HG03521 (cell line): Measurements from ENCODE around the gene SPPL2B.

Experiments
- ATAC-seq: cut with Tn5 transposase; IDR thresholded peaks from one replicate; pipeline ENCODE4 v1.9.1; 2021; ENCODE audit warnings: mild to moderate bottlenecking, moderate library complexity; ENCODE audit not compliant: unreplicated experiment

Gene SPPL2B

GRCh38 chr19:2353159-2353886 is 24.8 kb downstream of the SPPL2B start:
- no peak for ATAC-seq

GRCh38 chr19:2353887-2354592 is 25.6 kb downstream of the SPPL2B start:
- ATAC-seq = no peak

GRCh38 chr19:2354670-2355069 is 26.2 kb downstream of the SPPL2B start:
- no peak for ATAC-seq

GRCh38 chr19:2355168-2356035 is 26.9 kb downstream of the SPPL2B start:
- no peak for ATAC-seq

- no peak for ATAC-seq
Measured at GRCh38 chr19:2356036-2356646, 27.7 kb downstream of the SPPL2B start.

GRCh38 chr19:2357279-2358206 is 29.1 kb downstream of the SPPL2B start:
- no peak for ATAC-seq

- ATAC-seq = no peak
Measured at GRCh38 chr19:2358548-2359173, 30.2 kb downstream of the SPPL2B start.

- no peak for ATAC-seq
Measured at GRCh38 chr19:2359992-2360685, 31.7 kb downstream of the SPPL2B start, which contains the start of gene TMPRSS9. Gene TMPRSS9 (plus strand): TSS chr19:2360265. CDS start chr19:2389786, 29,521 bp downstream.

GRCh38 chr19:2360833-2361232 is 32.3 kb downstream of the SPPL2B start:
- no peak for ATAC-seq

GRCh38 chr19:2361246-2362045 is 33.0 kb downstream of the SPPL2B start:
- ATAC-seq = no peak

GRCh38 chr19:2362046-2362969 is 33.8 kb downstream of the SPPL2B start:
- no peak for ATAC-seq

GRCh38 chr19:2362970-2363300 is 34.5 kb downstream of the SPPL2B start:
- no peak for ATAC-seq

- ATAC-seq = no peak
Measured at GRCh38 chr19:2363419-2363818, 34.9 kb downstream of the SPPL2B start.

GRCh38 chr19:2365201-2365970 is 36.9 kb downstream of the SPPL2B start:
- no peak for ATAC-seq

GRCh38 chr19:2371656-2372055 is 43.2 kb downstream of the SPPL2B start:
- ATAC-seq = no peak

GRCh38 chr19:2372076-2372612 is 43.7 kb downstream of the SPPL2B start:
- ATAC-seq = no peak
